Left renal pelvis (tissue), 4 donors: Measurements from ENCODE around the gene DUSP12. TPM values are rescaled to one million over a fixed set of nuclear protein-coding genes. Genes with fewer than 3 reads are reported as not detected.
"Not testable (repeated sequence)": the region's sequence is repeated elsewhere in the genome, so short reads cannot be mapped to it uniquely, and the experiment has no call there.

ENCODE experiments used
- DNase-seq, 4 donors: peaks; one replicate each; pipeline ENCODE4 v3.0.0-alpha.2; 2013; ENCODE audit warnings: low read depth in 4 of 4, low spot score in 3 of 4
- polyA plus RNA-seq, 4 donors: library from polyadenylated mRNA; unstranded; fragments of 120-200 nt; gene quantifications; one replicate each; pipeline ENCODE4 v1.2.1, GENCODE V29; 2013; ENCODE audit not compliant: insufficient read length in 4 of 4

Gene DUSP12
- polyA plus RNA-seq, 4 donors = 30.1 to 48.5 (median 34.4) TPM

DNA sequence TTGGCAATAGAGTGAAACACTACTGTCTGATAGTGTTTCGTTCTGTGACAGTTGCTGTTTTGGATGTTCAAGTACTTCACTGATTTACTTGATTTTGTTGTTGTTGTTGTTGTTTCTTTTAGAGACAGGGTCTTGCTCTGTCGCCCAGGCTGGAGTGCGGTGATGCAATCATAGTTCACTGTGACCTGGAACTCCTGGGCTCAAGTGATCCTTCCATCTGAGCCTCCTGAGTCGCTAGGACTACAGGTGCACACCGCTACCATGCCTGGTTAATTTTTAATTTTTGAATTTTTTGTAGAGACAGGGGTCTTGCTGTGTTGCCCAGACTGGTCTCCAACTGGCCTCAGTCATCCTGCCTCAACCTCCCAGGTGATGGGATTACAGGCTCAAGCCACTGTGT, 18.9 kb downstream of the DUSP12 start:
- DNase-seq = no peak

DNA sequence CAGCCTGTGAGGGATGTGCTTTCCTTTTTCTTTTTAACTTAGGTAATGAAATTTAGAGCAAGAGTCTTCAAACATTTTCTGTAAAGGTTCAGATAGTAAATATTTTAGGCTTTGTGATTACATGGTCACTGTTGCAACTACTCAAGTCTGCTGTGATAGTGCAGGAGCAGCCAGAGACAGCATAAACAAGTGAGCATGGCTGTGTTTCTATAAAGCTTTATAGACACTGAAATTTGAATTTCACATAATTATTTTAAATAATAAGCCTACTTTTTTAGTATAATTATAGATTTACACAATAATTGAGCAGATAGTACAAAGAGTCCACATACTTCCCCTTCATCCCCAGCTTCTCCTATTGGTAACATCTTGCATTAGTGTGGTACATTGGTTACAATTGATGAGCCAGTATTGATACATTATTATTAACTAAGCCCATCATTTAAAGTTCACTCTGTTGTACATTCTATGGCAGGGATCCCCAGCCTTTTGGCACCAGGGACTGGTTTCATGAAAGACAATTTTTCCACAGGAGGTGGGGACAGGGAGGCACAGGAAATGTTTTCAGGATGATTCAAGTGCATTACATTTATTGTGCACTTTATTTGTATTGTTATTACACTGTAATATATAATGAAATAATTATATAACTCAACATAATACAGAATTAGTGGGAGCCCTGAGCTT, 19.5 kb downstream of the DUSP12 start:
- no peak for DNase-seq

DNA sequence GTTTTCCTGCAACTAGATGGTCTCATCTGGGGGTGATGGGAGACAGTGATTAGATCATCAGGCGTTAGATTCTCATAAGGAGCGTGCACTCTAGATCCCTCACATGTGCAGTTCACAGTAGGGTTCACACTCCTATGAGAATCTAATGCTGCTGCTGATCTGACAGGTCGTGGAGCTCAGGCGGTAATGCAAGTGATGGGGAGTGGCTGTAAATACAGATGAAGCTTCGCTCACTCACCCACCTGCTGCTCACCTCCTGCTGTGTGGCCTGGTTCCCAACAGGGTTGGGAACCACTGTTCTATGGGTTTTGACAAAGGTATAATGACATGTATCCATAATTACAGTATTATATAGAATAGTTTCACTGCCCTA, 20.1 kb downstream of the DUSP12 start:
- DNase-seq = not testable (repeated sequence)

DNA sequence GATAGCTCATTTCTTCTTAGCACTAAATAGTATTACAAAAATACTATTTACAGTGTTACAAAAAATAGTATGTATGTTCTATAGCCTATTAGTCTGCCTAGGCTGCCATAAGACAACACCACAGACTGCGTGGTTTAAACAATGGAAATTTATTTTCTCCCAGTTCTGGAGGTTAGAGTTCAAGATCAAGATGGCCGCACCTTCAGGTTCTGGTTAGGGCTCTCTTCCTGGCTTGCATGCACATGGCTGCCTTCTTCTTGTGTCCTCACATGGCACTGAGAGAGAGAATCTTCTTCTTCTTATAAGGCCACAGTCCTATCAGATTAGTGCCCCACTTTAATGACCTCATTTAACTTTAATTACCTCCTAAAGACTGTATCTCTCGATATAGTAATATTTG, 20.7 kb downstream of the DUSP12 start:
- no peak for DNase-seq

DNA sequence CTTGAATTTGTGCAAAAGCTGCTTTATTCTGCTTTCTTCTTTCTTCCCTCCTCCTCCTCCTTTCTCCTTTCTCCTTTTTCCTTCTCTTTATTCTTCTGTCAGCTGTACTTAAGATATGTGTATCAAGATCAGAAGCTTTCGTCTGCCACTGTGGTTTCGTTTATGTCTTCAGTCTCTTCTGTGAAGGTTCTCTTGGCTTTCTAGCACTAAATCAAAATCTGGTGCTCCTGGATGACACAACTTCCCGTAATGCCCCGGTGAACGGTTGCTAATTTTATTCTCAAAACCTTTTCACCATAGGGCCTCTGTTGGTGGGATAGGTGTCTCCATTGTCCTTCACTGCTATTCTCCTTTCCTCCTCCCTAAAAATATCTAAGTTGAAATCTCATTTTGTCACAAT, 21.6 kb downstream of the DUSP12 start:
- DNase-seq = no peak

DNA sequence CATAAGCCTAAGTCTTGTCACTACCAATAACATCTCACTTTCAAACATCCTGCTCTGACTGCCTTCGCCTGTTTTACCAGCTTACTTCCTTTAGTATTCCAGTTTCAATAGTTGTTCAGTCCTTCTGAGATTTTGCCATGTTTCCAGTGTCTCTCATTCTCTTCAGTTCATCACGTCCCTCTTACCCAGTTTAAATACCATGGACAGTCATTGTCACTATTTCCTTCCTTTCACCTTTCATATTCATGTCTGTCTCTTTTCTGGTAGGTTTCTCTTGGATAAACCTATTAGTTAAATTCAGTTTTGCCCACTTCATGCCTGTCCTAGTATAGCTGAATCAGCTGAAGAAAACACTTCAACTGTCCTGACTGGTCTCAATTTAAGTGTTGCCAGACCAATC, 22.4 kb downstream of the DUSP12 start:
- no peak for DNase-seq

DNA sequence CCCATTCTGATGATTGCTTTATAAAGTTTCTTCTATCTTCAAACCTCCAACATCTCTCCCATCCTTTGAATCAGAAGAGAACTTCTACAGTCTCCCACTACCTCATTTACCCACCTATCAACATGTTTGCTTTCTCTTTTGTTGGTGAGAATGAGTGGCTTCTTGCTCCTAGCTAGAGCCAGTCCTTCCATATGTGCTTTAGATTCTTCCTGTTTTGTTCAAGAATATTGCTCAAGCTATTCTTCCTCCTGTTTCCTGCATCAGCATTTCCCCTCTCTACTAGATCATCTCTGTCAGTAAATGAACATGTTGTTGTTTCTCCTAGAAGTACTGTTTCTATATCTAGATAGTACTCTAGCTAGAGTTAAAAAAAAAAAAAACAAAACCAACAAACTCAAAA, 22.8 kb downstream of the DUSP12 start:
- DNase-seq = no peak

DNA sequence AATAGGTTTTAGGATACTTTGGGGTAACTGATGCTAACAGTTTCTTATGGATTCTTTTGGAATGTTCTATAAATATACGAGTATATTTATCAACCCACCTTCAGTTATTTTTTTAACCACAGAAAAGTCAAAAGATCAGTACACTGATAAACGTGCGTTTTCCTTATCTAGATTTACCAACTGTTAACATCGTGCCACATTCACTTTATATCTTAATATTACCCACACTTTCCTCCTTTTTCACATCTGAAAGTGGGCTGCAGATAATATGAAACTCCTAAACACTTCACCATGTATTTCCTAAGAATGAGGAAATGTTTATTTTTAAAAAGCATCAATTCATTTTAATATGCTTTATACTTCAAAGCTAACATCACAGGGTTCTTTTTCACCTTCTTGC, 24.2 kb downstream of the DUSP12 start:
- no peak for DNase-seq

DNA sequence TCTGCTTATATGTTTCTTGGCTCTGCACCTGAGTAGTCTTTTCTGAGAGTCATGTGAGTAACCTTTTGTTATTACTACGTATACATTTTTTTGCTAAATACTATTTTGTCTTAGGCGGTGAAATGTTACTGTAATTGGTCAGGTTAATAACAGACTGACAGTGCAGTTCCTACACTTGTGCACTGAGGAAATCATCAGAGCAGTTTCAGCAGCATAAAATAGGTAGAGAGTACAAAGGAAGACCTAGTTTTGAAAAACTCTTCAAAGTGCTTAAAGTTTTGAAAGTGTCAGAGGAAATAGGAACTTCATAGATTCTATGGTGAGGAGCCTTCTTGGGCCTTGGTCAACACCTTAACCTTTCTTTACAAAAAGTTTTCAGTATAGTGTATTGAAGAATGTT, 27.7 kb downstream of the DUSP12 start:
- no peak for DNase-seq

DNA sequence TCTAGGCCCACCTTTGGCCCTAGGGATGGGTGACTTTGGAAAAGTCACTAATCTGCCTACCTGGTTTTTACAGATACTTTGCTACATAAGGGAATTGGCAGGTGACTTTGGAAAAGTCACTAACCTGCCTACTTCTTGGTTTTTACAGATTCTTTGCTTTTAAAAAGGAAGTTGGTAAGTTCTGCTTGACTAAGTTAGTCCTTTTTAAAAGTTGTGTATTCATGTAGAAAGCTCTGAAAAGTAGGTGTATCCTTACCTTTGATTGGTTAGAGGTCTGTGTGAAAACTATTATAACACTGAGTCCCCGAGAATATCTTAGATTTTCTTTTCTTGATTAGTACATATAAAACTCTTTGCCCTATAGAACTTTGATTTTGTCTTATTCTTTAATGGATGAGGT, 28.9 kb downstream of the DUSP12 start:
- DNase-seq = no peak

DNA sequence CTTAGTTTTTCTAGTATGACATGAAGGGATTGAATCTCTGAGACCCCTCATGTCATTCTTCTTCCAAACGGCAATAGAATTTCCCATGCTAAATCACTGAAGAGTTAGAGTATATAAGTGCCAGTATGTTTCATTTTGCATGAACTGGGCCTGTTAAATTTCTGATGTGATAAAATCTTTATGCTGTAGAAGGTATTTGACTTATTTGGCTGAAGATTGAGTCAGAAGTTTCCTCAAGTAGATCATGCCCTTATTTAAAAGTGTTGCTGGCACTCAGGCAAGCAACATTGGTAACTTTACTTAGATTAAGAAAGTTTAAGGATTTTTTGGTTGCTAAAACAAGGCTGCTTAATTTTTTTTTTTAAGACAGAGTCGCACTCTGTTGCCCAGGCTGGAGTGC, 29.8 kb downstream of the DUSP12 start:
- no peak for DNase-seq

DNA sequence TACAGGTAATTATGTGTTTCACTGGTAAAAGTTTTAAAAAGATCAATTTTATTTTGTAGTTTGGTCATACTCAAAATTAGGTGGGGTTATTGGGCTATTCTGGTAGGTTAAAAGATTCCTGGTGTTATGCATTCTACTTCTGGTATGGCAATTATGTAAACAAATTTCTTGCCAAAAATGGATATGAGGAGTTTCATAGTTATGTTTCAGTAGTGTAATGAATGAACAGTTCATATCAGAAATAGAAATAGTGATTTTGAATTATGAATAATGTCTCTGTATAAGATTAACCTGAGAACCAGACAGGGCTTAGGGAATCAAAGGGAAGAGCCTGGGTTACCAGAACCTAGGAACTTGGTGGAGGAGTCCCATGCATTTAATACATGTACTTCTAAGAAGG, 32.4 kb downstream of the DUSP12 start:
- DNase-seq = no peak

DNA sequence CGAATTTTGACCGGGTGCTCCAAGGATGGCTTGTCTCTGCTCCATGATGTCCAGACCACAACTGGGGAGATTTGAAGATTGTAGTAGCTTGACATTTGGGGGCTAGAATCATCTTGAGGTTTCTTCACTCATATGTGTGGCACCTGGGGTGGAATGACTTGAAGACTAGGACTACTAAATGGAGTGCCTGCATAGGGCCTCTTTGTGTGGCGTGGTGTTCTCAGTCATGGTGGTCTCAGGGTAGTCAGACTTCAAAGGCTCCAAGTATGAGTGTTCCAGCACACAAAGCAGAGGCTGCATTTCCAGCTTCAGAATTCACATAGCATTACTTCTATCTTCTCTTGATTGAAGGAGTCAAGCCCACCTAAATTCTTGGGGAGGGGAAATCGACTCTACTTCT, 33.3 kb downstream of the DUSP12 start:
- no peak for DNase-seq

DNA sequence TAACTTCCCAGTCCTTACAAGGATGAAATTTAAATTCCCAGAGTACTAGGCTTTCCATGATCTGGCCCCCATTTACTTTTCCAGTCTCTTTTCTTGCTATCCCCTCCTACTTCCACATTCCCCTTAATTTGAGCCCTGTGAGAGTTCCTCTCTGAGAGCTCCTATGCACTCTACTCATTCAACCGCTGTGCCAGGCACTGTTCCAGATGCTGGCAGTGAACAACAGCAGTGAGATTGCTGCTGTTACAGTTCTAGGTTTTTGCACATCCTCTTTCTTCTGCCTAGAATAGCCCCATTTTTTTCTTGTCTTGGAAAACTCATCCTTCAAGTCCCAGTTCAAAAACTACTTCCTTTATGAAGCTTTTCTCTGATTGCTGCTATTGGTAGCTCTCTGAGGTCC, 35.4 kb downstream of the DUSP12 start:
- DNase-seq = no peak

DNA sequence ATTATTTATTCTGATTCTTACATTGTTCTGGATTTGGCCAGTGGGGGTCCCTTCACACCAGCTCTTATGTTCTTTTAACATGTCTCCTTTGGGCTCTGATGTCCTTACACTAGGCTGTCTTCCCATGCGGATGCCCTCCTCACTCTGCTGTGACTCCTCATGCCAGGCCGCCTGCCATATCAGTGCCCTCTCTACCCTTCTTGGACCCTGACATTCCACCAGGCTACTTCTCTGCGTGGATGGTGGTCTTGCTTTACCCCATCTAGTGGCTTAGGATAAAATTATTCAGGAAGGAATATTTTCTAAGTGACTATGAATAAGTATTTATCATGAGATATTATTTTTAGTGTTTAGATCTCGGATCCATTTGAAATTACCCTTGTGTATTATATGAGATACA, 37.8 kb downstream of the DUSP12 start:
- DNase-seq = no peak

DNA sequence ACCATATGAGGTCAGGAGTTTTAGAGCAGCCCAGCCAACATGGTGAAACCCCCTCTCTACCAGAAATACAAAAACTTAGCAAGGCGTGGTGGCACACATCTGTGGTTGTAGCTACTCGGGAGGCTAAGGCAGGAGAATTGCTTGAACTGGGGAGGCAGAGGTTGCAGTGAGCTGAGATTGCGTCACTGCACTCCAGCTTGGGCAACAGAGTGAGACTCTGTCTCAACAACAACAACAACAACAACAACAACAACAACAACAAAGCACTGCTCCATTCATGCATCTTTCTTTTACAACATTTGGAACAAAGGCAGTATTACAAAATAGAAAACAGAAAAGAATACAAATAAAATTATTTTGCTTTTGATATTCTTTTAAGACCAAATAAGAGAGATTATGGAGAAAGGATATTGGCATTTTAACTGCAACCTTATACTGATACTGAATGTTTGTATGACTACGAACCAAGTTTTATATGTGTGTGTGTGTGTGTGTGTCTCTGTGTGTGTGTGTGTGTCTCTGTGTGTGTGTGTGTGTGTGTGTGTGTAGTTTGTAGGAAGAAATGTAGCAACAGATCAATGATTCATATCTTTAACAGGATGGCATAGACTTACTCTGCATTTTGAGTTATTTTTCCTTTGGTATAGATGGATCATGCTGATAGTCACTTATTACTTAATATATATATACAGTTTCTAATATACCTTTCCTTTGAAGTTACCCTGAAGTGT, 41.2 kb downstream of the DUSP12 start:
- no peak for DNase-seq

DNA sequence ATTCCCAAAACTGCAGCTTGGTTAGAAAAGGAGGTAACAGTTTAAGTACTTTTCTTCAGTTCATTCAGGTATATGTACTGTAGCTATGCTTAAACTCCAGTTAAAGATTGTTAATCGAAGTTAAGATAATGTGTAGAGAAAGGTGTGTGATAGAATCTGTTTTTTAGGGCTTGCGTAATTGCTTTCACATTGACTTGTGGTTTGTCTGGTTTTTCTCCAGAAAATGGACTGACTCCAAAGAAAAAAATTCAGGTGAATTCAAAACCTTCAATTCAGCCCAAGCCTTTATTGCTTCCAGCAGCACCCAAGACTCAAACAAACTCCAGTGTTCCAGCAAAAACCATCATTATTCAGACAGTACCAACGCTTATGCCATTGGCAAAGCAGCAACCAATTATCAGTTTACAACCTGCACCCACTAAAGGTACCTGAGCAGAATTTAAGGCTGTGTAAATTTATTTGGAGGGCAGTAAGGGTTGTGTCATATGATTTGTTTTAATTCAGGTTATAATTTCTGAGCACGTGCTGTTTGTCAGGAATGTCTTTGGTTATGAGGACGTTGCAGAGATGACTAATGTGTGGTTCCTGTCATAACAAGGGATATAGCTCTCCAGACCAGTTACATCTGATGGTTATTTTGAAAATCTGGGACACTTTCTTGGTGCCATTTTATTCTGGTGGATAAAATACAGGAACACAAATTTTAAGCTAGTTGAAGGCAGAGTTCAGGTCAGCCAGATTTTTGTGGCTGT, 42.5 kb downstream of the DUSP12 start:
- DNase-seq = no peak

DNA sequence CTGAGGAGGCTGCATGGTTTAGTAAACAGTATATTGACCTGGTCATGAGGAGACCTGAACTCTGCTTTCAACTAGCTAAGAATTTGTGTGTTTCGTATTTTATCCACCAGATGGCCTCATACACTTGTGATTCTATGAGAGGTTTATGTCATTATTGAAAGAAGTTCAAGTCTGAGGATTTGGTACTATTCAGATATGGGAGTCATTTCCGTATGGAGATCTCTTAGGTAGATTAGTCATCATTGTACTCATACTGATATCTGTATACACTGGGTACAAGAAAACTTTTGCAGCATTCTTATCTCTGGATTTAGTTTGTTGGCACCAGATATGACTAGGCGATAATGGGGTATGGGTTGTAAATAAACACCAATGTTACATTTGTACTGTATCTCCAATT, 43.2 kb downstream of the DUSP12 start:
- DNase-seq = peak in 3 of 4 donors; percentile 14 to 33 (median 29)

DNA sequence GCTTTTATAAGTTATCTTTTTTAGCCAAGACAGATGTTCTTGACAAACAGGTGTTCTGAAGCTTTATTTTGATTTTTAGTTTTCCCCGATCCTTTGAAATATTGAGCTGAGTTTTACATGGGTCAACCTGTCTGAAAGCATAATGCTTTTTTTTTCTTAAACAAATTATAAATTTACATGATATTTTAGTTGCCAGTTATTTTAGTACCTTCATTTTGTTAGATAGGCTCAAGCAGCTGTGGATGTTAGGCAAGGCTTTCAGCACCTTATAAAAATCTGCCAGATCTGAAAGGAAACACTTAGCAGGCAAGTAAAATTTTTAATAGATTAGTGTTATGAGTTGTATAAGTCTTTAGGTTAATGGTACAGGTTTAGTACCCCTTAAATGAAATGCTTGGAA, 50.2 kb downstream of the DUSP12 start:
- DNase-seq = no peak

DNA sequence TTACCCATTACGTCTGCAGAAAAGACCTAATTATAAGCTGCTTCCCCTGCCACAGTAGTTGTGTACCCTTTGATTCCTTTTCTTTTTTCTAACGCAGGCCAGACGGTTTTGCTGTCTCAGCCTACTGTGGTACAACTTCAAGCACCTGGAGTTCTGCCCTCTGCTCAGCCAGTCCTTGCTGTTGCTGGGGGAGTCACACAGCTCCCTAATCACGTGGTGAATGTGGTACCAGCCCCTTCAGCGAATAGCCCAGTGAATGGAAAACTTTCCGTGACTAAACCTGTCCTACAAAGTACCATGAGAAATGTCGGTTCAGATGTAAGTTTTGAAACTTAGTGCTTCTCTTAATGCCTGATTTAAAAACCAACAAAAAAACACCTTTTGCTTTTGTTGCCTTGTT, 52.4 kb downstream of the DUSP12 start:
- DNase-seq = no peak

DNA sequence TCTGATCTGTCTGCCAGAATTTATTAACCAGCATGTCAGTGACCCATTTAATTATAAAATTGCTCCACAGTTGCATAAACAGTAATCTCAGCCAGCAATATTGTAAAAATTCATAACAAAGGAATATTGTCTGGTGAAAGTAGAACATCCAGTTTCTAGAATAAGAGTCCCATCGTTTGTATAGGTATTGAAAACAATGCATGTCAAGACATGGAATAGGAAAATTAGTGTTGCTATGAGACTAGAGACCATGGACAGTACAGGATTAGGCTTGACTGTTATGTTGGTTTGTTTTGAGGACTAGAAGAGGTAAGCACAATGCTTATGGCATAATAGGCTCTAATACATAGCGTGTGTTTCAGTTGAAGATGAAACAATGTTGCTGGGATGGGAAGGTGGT, 53.6 kb downstream of the DUSP12 start:
- DNase-seq = no peak
